ENCODE measurements around the gene COMMD3.
A peak's percentile ranks its signal among the peaks of the same experiment; 100 is the strongest.

Gene COMMD3

GRCh38 chr10:22324413-22324812 is 8.2 kb downstream of the COMMD3 start:
- peaks cover 5% of the 10 kb centered on the region for H3K36me3 ChIP-seq (ENCODE audit: insufficient read depth, insufficient read length, low read length)
- peaks cover 54% of the 10 kb centered on the region for H3K27me3 ChIP-seq (ENCODE audit: insufficient read depth, insufficient read length)
- H3K9me3 ChIP-seq (ENCODE audit: insufficient read depth, low read length), result no peaks in the 10 kb centered on the region
- H3K9ac ChIP-seq (ENCODE audit: insufficient read length, low read depth), result no peak overlapping the region
- DNase-seq (ENCODE audit: low read depth, low spot score), result no peak
- TF ChIP-seq YY1 (IDR thresholded peaks at IDR 0.05; ENCODE audit: insufficient read depth, insufficient read length) (no peak), SUZ12 (IDR thresholded peaks at IDR 0.05; ENCODE audit: extremely low read depth, insufficient read depth, insufficient read length) (no peak), ZNF274 (IDR thresholded peaks at IDR 0.05; ENCODE audit: low read depth, low read length) (no peak)
- no peak overlapping the region for H3K4me3 ChIP-seq (ENCODE audit: insufficient read length, low read depth)
- no peaks in the 10 kb centered on the region for H3K4me1 ChIP-seq (ENCODE audit: insufficient read depth, insufficient read length)

DNA sequence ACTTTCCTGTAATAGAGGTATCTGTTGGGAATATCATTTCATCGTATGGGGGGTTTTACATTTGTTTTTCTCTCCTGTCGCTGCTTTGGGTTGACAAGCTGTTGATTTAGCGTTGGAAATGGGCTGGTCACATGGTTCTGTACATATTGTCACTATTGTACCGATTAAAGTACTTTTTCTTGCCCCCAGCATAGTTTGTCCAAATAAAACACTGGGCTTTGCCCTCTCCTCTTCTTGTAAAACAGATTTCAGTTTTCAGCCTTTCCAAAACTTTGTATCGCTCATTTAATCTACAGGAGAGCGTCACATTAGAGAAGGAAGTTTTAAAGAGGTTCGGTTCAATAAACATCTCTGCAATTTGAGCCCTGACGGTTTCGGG is 8.7 kb downstream of the COMMD3 start:
- Histone ChIP-seq H3K9ac (ENCODE audit: insufficient read length, low read depth) (peak overlapping the region; percentile 64), H3K9me3 (ENCODE audit: insufficient read depth, low read length) (no peaks in the 10 kb centered on the region), H3K4me3 (ENCODE audit: insufficient read length, low read depth) (peak overlapping the region; percentile 34), H3K36me3 (ENCODE audit: insufficient read depth, insufficient read length, low read length) (peaks cover 5% of the 10 kb centered on the region), H3K27me3 (ENCODE audit: insufficient read depth, insufficient read length) (peaks cover 50% of the 10 kb centered on the region), H3K4me1 (ENCODE audit: insufficient read depth, insufficient read length) (no peaks in the 10 kb centered on the region)
- DNase-seq (ENCODE audit: low read depth, low spot score), result no peak
- TF ChIP-seq SUZ12 (IDR thresholded peaks at IDR 0.05; ENCODE audit: extremely low read depth, insufficient read depth, insufficient read length) (no peak), YY1 (IDR thresholded peaks at IDR 0.05; ENCODE audit: insufficient read depth, insufficient read length) (no peak), ZNF274 (IDR thresholded peaks at IDR 0.05; ENCODE audit: low read depth, low read length) (no peak)

DNA sequence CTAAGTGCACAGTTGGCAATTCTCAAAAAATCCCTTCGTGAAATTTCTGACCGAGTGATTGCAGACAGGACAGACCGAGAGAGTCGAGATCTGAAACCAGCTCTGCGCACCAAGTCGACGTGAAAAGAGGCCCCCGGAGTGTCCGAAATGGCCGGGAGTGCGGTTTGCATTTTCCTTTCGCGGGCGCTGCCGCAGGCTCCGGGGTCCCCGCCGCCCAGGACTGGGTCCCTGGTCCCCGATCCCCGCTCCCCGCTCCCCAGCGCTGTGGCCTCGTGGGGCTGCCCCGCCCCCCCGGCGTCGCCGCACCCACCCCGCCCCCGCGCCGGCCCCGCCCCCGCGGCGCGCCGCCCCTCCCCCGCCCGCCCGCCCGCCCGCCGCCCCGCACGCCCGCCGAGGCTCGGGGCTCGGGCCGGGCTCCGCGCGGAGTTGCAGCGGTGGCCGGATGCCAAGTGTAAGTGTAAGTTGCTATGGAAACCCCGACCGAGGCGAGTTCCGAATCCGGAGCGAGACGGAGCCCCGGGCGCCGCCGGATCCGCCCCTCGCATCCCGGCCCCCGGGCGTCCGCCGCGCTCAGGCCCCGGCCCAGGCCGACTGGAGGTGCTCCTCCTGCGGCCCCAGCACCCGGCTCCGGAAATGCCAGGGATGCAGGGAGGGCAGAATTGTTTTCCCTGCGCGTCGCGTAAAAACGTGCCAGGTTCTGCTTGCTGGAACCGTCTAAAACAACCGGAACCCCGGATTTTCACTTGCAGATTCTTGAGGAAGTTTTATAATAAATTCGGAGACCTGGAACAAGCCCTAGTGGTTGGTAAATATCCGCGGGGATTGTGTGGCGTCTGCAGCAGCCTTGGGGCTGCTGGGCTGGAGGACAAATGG is 9.3 kb downstream of the COMMD3 start:
- TF ChIP-seq ZNF274 (IDR thresholded peaks at IDR 0.05; ENCODE audit: low read depth, low read length) (no peak), YY1 (IDR thresholded peaks at IDR 0.05; ENCODE audit: insufficient read depth, insufficient read length) (no peak), SUZ12 (IDR thresholded peaks at IDR 0.05; ENCODE audit: extremely low read depth, insufficient read depth, insufficient read length) (no peak)
- peaks cover 45% of the 10 kb centered on the region for H3K27me3 ChIP-seq (ENCODE audit: insufficient read depth, insufficient read length)
- H3K9ac ChIP-seq (ENCODE audit: insufficient read length, low read depth), result peak overlapping the region; percentile 64
- peaks cover 5% of the 10 kb centered on the region for H3K36me3 ChIP-seq (ENCODE audit: insufficient read depth, insufficient read length, low read length)
- H3K9me3 ChIP-seq (ENCODE audit: insufficient read depth, low read length), result no peaks in the 10 kb centered on the region
- no peak for DNase-seq (ENCODE audit: low read depth, low spot score)
- H3K4me3 ChIP-seq (ENCODE audit: insufficient read length, low read depth), result peak overlapping the region; percentile 34
- H3K4me1 ChIP-seq (ENCODE audit: insufficient read depth, insufficient read length), result no peaks in the 10 kb centered on the region

DNA sequence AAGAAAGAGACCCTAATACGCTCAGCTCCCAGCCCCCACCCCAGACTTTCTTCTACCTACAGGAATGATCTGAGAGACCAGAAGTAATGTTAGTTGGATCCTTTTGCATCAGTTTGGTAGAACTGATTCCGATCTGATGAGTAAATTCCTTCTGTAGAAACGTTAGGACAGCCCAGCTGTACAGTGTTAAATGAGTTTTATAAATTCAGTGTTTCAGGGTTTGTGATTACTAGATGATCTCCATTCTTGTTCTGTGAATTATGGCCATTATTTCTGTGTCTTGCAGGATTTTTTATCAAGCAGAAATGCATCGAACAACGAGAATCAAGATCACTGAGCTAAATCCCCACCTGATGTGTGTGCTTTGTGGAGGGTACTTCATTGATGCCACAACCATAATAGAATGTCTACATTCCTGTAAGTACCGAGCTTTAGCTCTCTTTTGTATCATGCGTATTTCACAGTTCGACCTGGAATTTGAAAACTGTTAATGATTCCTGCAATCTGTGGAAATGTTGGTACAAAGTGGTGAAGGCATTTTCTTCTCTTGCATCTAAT is 10.0 kb downstream of the COMMD3 start:
- Histone ChIP-seq H3K27me3 (ENCODE audit: insufficient read depth, insufficient read length) (peaks cover 45% of the 10 kb centered on the region), H3K4me1 (ENCODE audit: insufficient read depth, insufficient read length) (no peaks in the 10 kb centered on the region), H3K36me3 (ENCODE audit: insufficient read depth, insufficient read length, low read length) (peaks cover 5% of the 10 kb centered on the region), H3K4me3 (ENCODE audit: insufficient read length, low read depth) (peak overlapping the region; percentile 19), H3K9ac (ENCODE audit: insufficient read length, low read depth) (no peak overlapping the region), H3K9me3 (ENCODE audit: insufficient read depth, low read length) (no peaks in the 10 kb centered on the region)
- no peak for DNase-seq (ENCODE audit: low read depth, low spot score)
- TF ChIP-seq SUZ12 (IDR thresholded peaks at IDR 0.05; ENCODE audit: extremely low read depth, insufficient read depth, insufficient read length) (no peak), ZNF274 (IDR thresholded peaks at IDR 0.05; ENCODE audit: low read depth, low read length) (no peak), YY1 (IDR thresholded peaks at IDR 0.05; ENCODE audit: insufficient read depth, insufficient read length) (no peak)

- H3K4me3 ChIP-seq (ENCODE audit: insufficient read length, low read depth), result no peak overlapping the region
- H3K9me3 ChIP-seq (ENCODE audit: insufficient read depth, low read length), result no peaks in the 10 kb centered on the region
- no peak for DNase-seq (ENCODE audit: low read depth, low spot score)
- H3K27me3 ChIP-seq (ENCODE audit: insufficient read depth, insufficient read length), result peaks cover 40% of the 10 kb centered on the region
- H3K9ac ChIP-seq (ENCODE audit: insufficient read length, low read depth), result no peak overlapping the region
- no peaks in the 10 kb centered on the region for H3K4me1 ChIP-seq (ENCODE audit: insufficient read depth, insufficient read length)
- peaks cover 5% of the 10 kb centered on the region for H3K36me3 ChIP-seq (ENCODE audit: insufficient read depth, insufficient read length, low read length)
- no peak for TF ChIP-seq YY1 (IDR thresholded peaks at IDR 0.05; ENCODE audit: insufficient read depth, insufficient read length)
- TF ChIP-seq ZNF274 (IDR thresholded peaks at IDR 0.05; ENCODE audit: low read depth, low read length), result no peak
These were observed 13.0 kb downstream of the COMMD3 start for GRCh38 chr10:22329150-22329549.

GRCh38 chr10:22332116-22332692 is 16.0 kb downstream of the COMMD3 start:
- Histone ChIP-seq H3K27me3 (ENCODE audit: insufficient read depth, insufficient read length) (peaks cover 52% of the 10 kb centered on the region), H3K36me3 (ENCODE audit: insufficient read depth, insufficient read length, low read length) (peaks cover 5% of the 10 kb centered on the region), H3K4me1 (ENCODE audit: insufficient read depth, insufficient read length) (no peaks in the 10 kb centered on the region), H3K9me3 (ENCODE audit: insufficient read depth, low read length) (no peaks in the 10 kb centered on the region; the same call in 1 of the 2 replicates), H3K4me3 (ENCODE audit: insufficient read length, low read depth) (no peak overlapping the region), H3K9ac (ENCODE audit: insufficient read length, low read depth) (no peak overlapping the region)
- no peak for DNase-seq (ENCODE audit: low read depth, low spot score)
- no peak for TF ChIP-seq YY1 (IDR thresholded peaks at IDR 0.05; ENCODE audit: insufficient read depth, insufficient read length)
- no peak for TF ChIP-seq SUZ12 (IDR thresholded peaks at IDR 0.05; ENCODE audit: extremely low read depth, insufficient read depth, insufficient read length)
- TF ChIP-seq ZNF274 (IDR thresholded peaks at IDR 0.05; ENCODE audit: low read depth, low read length), result no peak
